Gastrocnemius medialis (tissue), 4 donors: ENCODE data around the gene GNG7.

ENCODE experiments used
- CTCF ChIP-seq, 5 experiments: fragments of 450-650 bp in 3 of 5; fragments of 200-600 bp in 2 of 5; sonication (generic) in 2 of 5; IDR thresholded peaks in 4 of 5; conservative IDR thresholded peaks in 1 of 5; 1 replicate in 4 of 5; 2 replicates in 1 of 5; pipeline ENCODE4 v1.5.1; 2016 to 2019; ENCODE audit warnings: antibody characterized with exemption in 5 of 5, mild to moderate bottlenecking in 3 of 5, moderate library complexity in 3 of 5
- POLR2A ChIP-seq, 2 donors: fragments of 450-650 bp; IDR thresholded peaks; one replicate each; pipeline ENCODE4 v1.6.1; 2017; ENCODE audit warnings: antibody characterized with exemption in 2 of 2, mild to moderate bottlenecking in 2 of 2, moderate library complexity in 2 of 2

GRCh38 chr19:2604747-2605329 is 97.7 kb downstream of the GNG7 start:
- TF ChIP-seq CTCF (IDR thresholded peaks at IDR 0.05 in 4 of 5, conservative IDR thresholded peaks at IDR 0.05 in 1 of 5), result no peak
- TF ChIP-seq POLR2A (IDR thresholded peaks at IDR 0.05), result no peak
